Activated CD8-positive, alpha-beta T cell treated with anti-CD3 and anti-CD28 coated beads for 36 hours (primary cell): ENCODE data around the gene ATAT1. TPM values are rescaled to one million over a fixed set of nuclear protein-coding genes. Genes with fewer than 3 reads are reported as not detected.

ENCODE experiments used
- ATAC-seq: fragments of 200-7000 bp; cut with Tn5 transposase; one replicate; pipeline ENCODE4 v1.10.0; 2021; ENCODE audit warnings: mild to moderate bottlenecking, moderate library complexity
- CTCF ChIA-PET: fragments of 350-600 bp; sonication (Branson Sonifier 250); formaldehyde crosslinking; loops from one replicate; lab custom pipeline; 2021; ENCODE audit warnings: antibody characterized with exemption; lab: Charles Lee
- POLR2A ChIA-PET: fragments of 350-600 bp; sonication (Branson Sonifier 250); formaldehyde crosslinking; loops from one replicate; lab custom pipeline; 2021; ENCODE audit warnings: antibody characterized with exemption; lab: Charles Lee
- DNase-seq: peaks from one replicate; pipeline ENCODE4 v3.0.0-alpha.2; 2020
- H3K27ac Mint-ChIP-seq: one replicate; pipeline ENCODE4 v1.8.0; 2021; ENCODE audit warnings: mild to moderate bottlenecking, mixed read lengths
- H3K27me3 Mint-ChIP-seq: one replicate; pipeline ENCODE4 v1.8.0; 2021; ENCODE audit warnings: mixed read lengths
- H3K36me3 Mint-ChIP-seq: one replicate; pipeline ENCODE4 v1.8.0; 2021; ENCODE audit warnings: low read depth, mixed read lengths
- H3K4me1 Mint-ChIP-seq: one replicate; pipeline ENCODE4 v1.8.0; 2021; ENCODE audit warnings: low read depth, mixed read lengths
- H3K4me3 Mint-ChIP-seq: one replicate; pipeline ENCODE4 v1.8.0; 2021; ENCODE audit warnings: mild to moderate bottlenecking, moderate library complexity, mixed read lengths
- H3K9me3 Mint-ChIP-seq: one replicate; pipeline ENCODE4 v1.8.0; 2021; ENCODE audit warnings: mixed read lengths
- intact Hi-C: fragments of 100-400 bp; cut with micrococcal nuclease; formaldehyde crosslinking; loops from one replicate; pipeline ENCODE4 v1.10.0; 2022
- total RNA-seq, 2 experiments: library from RNA; stranded (reverse); gene quantifications; one replicate each; pipeline ENCODE4 v1.2.3, GENCODE V29; 2021
- TF ChIP-seq, protein P1 (sequence below): fragments of 200-600 bp; IDR thresholded peaks from one replicate; pipeline ENCODE4 v1.8.0; 2022; ENCODE audit warnings: antibody characterized with exemption, mild to moderate bottlenecking

ATAT1 gene
- total RNA-seq, 2 experiments from 2014 or later = 7.5 to 7.8 TPM

DNA sequence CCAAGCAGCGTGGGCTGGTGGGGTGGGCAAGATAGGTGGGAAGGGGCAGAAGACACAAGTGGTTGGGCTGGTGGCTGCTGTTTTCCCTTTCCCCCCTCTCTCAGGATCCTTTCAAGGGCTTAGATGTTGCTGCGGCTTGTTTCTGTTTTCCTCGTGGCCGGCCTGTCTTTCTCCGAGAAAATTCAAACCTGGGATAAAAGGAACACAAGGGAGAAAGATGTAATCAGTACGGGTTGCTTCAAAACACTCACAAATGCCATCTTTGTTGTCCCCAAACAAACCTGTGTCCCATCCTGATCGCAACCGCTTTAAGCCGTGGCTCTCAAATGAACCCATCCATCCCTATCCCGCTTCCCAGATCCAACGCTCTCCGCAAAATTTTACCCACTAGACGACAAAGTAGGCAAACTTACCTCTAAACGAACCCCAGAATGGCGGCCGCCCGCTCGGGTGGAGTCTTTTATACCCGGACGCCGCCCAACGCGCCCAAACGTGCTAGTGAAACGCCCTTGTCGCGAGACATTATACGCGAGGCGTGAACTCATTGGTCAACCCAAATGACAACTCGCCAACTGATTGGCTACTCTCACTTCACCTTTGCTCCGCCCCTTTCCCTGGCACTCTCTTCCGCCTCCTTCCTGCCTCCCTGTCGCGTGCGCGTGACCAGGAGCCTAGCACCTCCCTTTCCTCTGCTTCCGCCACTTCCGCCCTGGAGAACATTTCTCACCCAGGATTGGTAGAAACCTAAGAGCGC lies 9.7 kb upstream of the ATAT1 start, which contains the start of gene PPP1R10:
PPP1R10 (minus strand) TSS at position 433 of the 754 bp plus-strand sequence. CDS start 7,299 bp downstream, outside the sequence.
- CTCF ChIA-PET = interaction anchor here (1.1 to 2.7 kb wide), 5 partner anchors 15 to 114 kb away, joined by 3 to 25 read pairs (median 8); no protein-coding TSS in a partner anchor
- H3K4me1 Mint-ChIP-seq = peaks cover 39% of the 10 kb centered on the region
- H3K27me3 Mint-ChIP-seq = no peaks in the 10 kb centered on the region
- ATAC-seq (peak; percentile 82), DNase-seq (peak; percentile 99)
- H3K9me3 Mint-ChIP-seq = no peaks in the 10 kb centered on the region
- peak within 1 kb of the TSS; percentile 95 for H3K4me3 Mint-ChIP-seq
- TF ChIP-seq, protein P1, sequence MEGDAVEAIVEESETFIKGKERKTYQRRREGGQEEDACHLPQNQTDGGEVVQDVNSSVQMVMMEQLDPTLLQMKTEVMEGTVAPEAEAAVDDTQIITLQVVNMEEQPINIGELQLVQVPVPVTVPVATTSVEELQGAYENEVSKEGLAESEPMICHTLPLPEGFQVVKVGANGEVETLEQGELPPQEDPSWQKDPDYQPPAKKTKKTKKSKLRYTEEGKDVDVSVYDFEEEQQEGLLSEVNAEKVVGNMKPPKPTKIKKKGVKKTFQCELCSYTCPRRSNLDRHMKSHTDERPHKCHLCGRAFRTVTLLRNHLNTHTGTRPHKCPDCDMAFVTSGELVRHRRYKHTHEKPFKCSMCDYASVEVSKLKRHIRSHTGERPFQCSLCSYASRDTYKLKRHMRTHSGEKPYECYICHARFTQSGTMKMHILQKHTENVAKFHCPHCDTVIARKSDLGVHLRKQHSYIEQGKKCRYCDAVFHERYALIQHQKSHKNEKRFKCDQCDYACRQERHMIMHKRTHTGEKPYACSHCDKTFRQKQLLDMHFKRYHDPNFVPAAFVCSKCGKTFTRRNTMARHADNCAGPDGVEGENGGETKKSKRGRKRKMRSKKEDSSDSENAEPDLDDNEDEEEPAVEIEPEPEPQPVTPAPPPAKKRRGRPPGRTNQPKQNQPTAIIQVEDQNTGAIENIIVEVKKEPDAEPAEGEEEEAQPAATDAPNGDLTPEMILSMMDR = no peak
- POLR2A ChIA-PET = interaction anchor here (0.6 to 5.3 kb wide), 27 partner anchors 9 to 827 kb away, joined by 3 to 66 read pairs (median 5); partner anchors contain the start of genes ABCF1, ATAT1, DHX16 and IER3
- intact Hi-C loops = loop anchor here (2.0 to 5.0 kb wide), 3 partner anchors 65 to 130 kb away; partner anchors contain the start of genes HLA-E and TUBB
- H3K36me3 Mint-ChIP-seq = peaks cover 68% of the 10 kb centered on the region
- peak within 1 kb of the TSS; percentile 98 for H3K27ac Mint-ChIP-seq

DNA sequence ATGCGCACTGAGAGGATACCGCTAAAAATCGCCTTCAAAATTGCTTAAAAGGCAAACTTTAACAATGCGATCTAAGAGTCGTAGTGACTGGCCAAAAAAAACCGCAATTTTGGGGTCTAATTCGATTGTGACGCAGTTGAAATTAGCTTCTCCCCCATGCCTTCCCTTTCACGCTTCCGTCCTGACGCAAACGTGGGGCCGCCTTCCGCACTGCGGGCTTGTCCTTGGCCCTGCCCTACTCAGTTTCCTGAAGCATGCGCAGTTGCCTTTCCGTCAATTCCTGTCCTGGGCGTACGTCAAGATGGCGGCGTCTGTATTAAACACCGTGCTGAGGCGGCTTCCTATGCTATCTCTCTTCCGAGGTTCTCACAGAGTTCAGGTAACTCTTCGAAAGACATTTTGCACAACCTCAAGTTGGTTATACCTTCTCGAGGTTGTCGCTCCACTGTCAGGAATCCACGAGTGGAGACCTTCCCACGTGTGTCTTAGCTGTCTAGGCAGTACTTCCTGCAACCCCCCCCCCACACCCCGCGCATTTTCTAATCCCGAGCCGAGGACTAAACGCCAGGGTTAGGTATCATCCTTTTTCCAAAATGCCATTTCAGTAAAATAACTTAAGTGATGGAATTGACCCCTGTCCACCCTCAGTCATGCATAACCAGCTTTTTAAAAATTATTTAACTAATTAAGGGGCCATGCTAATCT lies 9.0 kb upstream of the ATAT1 start, which contains the start of gene MRPS18B:
MRPS18B (plus strand) TSS at position 276 of the 705 bp plus-strand sequence; CDS start at position 302, 26 bp downstream.
- peak within 1 kb of the TSS; percentile 98 for H3K27ac Mint-ChIP-seq
- H3K27me3 Mint-ChIP-seq = no peaks in the 10 kb centered on the region
- intact Hi-C loops = loop anchor here (2.0 to 5.0 kb wide), 3 partner anchors 65 to 130 kb away; partner anchors contain the start of genes HLA-E and TUBB
- peak within 1 kb of the TSS; percentile 95 for H3K4me3 Mint-ChIP-seq
- ATAC-seq (peak; percentile 82), DNase-seq (peak; percentile 99)
- peaks cover 37% of the 10 kb centered on the region for H3K4me1 Mint-ChIP-seq
- POLR2A ChIA-PET = interaction anchor here (0.6 to 2.8 kb wide), 37 partner anchors 7 to 828 kb away, joined by 3 to 27 read pairs (median 4); partner anchors contain the start of genes ABCF1, ATAT1, DHX16 and GNL1
- peaks cover 66% of the 10 kb centered on the region for H3K36me3 Mint-ChIP-seq
- TF ChIP-seq, protein P1 = no peak
- CTCF ChIA-PET = interaction anchor here (0.9 to 2.7 kb wide), 15 partner anchors 9 to 259 kb away, joined by 3 to 25 read pairs (median 4); partner anchors contain the start of gene ATAT1
- H3K9me3 Mint-ChIP-seq = no peaks in the 10 kb centered on the region

DNA sequence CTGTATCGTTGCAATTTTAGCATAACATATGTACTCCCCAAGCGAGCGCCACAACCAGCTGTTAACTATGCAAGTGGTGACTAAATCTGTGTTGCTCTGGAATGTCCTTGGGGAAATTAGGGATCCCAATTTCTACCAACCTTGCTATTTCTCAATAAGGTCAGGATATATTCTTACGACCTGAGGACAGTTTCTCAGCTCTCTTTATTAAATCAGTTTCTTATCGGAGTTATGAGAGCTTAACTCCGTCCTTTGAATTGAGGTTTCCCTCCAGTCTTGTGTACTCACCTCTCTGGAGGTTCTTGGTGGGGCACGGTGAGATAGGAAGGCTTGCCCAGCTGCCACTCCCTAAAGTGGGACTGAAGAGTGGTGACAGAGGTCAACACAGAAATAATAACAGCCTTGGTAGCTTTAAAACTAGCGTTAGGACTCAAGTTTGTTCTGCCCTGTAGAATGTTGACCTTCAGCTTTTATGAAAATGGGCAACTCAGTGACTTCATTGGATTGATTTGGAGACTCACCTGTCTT lies 8.3 kb upstream of the ATAT1 start:
- Mint-ChIP-seq H3K27ac (peak overlapping the region; percentile 98), H3K9me3 (no peaks in the 10 kb centered on the region), H3K27me3 (no peaks in the 10 kb centered on the region), H3K4me1 (peaks cover 32% of the 10 kb centered on the region), H3K36me3 (peaks cover 63% of the 10 kb centered on the region), H3K4me3 (peak overlapping the region; percentile 95)
- POLR2A ChIA-PET = interaction anchor here (0.7 to 2.8 kb wide), 31 partner anchors 8 to 153 kb away, joined by 3 to 27 read pairs (median 4); partner anchors contain the start of genes ABCF1, ATAT1, DHX16 and GNL1
- DNase-seq (no peak), ATAC-seq (no peak)
- intact Hi-C loops = loop anchor here (5.0 kb wide), 2 partner anchors 64 to 131 kb away; partner anchors contain the start of gene HLA-E
- TF ChIP-seq, protein P1 = no peak
- CTCF ChIA-PET = interaction anchor here (0.9 to 2.7 kb wide), 15 partner anchors 8 to 259 kb away, joined by 3 to 25 read pairs (median 4); partner anchors contain the start of gene ATAT1

DNA sequence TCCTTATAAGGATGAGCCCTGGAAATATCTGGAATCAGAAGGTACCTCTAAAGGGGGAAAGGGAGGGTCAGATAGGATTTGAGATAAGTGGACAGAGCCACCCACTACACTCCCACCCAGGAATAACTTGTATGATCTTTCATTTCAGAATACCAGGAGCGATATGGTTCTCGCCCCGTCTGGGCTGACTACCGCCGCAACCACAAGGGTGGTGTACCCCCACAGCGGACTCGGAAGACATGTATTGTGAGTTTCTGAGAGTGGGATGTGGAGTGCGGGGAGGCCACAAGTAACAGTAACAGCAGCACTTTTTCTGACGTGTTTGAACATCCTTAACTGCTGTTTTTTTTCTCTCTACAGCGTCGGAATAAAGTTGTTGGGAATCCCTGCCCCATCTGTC lies 7.1 kb upstream of the ATAT1 start:
- Mint-ChIP-seq H3K27ac (peak overlapping the region; percentile 98), H3K9me3 (no peaks in the 10 kb centered on the region), H3K27me3 (no peaks in the 10 kb centered on the region), H3K36me3 (peaks cover 54% of the 10 kb centered on the region), H3K4me1 (peaks cover 21% of the 10 kb centered on the region), H3K4me3 (peak overlapping the region; percentile 95)
- TF ChIP-seq, protein P1 = no peak
- DNase-seq (no peak), ATAC-seq (no peak)
- ChIA-PET POLR2A (interaction anchor here (0.9 to 2.8 kb wide), 5 partner anchors 9 to 101 kb away, joined by 4 to 27 read pairs (median 11); partner anchors contain the start of gene TUBB), CTCF (interaction anchor here (1.6 to 2.7 kb wide), 2 partner anchors 59 to 111 kb away, joined by 4 to 25 read pairs; no protein-coding TSS in a partner anchor)
- intact Hi-C loops = loop anchor here (5.0 kb wide), 2 partner anchors 63 to 132 kb away; partner anchors contain the start of gene HLA-E
